T-helper 17 cell (primary cell): ENCODE results near the gene FBXL22. TPM values are rescaled to one million over a fixed set of nuclear protein-coding genes. Genes with fewer than 3 reads are reported as not detected.
A peak's percentile ranks its signal among the peaks of the same experiment; 100 is the strongest.

Source experiments
- ATAC-seq: fragments of 150-1000 bp; cut with Tn5 transposase; 2 replicates; pipeline ENCODE4 v1.10.0; 2021; ENCODE audit warnings: mild to moderate bottlenecking, moderate library complexity
- DNase-seq, 3 donors: peaks; one replicate each; pipeline versions ENCODE4 v3.0.0 to v3.0.0-alpha.2; 2020 to 2021
- H3K9me3 ChIP-seq: one replicate; pipeline ENCODE4 v1.7.0; 2013; ENCODE audit warnings: low read length, mild to moderate bottlenecking; ENCODE audit not compliant: control insufficient read depth, poor library complexity, severe bottlenecking
- H3K27ac Mint-ChIP-seq: one replicate; pipeline ENCODE4 v1.8.0; 2022; ENCODE audit warnings: mild to moderate bottlenecking, moderate library complexity, mixed read lengths
- H3K27me3 Mint-ChIP-seq: one replicate; pipeline ENCODE4 v1.8.0; 2022; ENCODE audit warnings: mixed read lengths
- H3K36me3 Mint-ChIP-seq: one replicate; pipeline ENCODE4 v1.8.0; 2022; ENCODE audit warnings: low read depth, mixed read lengths
- H3K4me1 Mint-ChIP-seq: one replicate; pipeline ENCODE4 v1.8.0; 2022; ENCODE audit warnings: mild to moderate bottlenecking, mixed read lengths
- H3K4me3 Mint-ChIP-seq: one replicate; pipeline ENCODE4 v1.8.0; 2022; ENCODE audit warnings: mild to moderate bottlenecking, moderate library complexity, mixed read lengths
- total RNA-seq, 4 donors: library from RNA in 2 of 4; stranded (reverse) in 2 of 4; gene quantifications; one replicate each; pipeline ENCODE4 v1.2.3 and lab custom pipeline; 2022 to 2026

The FBXL22 gene
- total RNA-seq, 2 donors from 2014 or later, result 0.81 to 1.1 TPM

DNA sequence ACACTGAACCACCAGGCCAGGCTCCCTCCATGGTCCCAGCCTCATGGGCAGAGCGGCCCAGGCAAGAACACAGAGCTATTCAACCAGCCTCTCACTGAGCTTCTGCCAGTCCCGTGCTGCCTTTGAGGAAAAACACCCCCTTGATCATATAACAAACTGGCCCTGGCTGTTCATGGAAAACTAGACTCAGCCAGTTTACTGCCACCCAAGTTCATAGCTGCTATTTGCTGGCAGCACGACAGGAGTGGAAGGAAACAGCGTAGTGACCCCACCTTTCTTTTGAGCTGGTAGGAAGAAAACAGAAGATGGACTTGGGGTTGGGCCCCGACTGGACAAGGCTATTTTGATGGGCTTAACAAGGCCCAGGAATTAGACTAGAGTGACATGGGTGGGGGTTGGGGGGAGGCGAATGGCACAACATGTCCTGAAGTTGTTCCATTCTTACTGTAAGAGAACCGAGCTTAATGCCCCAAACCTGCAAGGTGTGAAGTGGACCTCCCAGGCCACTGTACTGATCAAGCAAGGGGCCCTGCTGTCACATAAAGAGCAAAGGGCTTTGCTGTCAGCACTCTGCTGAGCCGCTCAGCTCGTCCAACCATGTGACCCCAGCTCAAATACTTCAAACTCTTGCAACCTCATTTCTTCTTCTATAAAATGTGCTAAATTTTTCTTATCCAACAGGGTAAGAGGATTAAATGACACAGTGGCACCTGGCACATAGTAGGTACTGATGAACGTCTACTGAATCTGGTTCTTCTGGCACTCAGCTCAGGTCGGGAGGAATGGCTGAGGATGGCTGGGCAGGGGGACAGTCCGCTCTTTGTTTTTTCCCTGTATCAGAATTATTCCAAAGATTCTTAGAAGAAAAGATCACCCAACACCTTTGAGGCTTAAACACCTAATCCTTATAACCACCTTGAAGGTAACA lies 1.6 kb downstream of the FBXL22 start:
- peaks cover 57% of the 10 kb centered on the region for H3K4me1 Mint-ChIP-seq
- no peaks in the 10 kb centered on the region for H3K27me3 Mint-ChIP-seq
- H3K9me3 ChIP-seq, result no peaks in the 10 kb centered on the region
- H3K27ac Mint-ChIP-seq, result peak overlapping the region; percentile 91
- no peaks in the 10 kb centered on the region for H3K36me3 Mint-ChIP-seq
- peak overlapping the region; percentile 92 for H3K4me3 Mint-ChIP-seq
- no peak for ATAC-seq
- DNase-seq, result no peak

DNA sequence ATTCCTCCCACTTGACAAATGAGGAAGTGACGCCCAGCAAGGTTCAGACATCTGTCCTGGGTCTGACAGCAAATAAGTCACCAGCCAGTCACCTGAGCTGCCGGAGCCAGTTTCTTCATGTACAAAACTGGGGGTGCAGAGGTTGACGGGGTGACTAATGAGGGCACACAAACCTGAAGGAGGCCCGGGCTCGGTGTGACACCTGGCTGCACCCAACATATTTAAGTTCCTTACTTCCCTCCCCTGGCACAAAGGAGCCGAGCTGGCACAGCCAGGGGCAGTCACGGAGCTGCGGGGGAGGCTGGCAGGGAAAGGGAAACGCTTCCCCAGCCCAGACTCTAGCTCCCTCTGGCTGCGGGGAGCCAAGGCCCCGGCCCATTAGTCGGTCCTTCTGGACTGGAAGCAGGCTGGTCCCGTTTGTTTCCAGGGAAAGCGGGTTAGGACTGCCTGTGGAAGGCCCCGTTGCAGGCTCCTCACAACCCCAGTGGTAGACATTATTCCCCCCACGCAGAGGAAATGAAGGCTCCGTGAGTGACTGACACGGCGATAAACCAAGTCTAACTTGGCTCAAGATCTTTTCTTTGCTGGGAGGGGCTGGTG lies 2.3 kb downstream of the FBXL22 start:
- DNase-seq (no peak), ATAC-seq (no peak)
- Mint-ChIP-seq H3K27ac (peak overlapping the region; percentile 91), H3K27me3 (no peaks in the 10 kb centered on the region), H3K4me1 (peaks cover 50% of the 10 kb centered on the region), H3K36me3 (no peaks in the 10 kb centered on the region), H3K4me3 (peak overlapping the region; percentile 92)
- no peaks in the 10 kb centered on the region for H3K9me3 ChIP-seq

DNA sequence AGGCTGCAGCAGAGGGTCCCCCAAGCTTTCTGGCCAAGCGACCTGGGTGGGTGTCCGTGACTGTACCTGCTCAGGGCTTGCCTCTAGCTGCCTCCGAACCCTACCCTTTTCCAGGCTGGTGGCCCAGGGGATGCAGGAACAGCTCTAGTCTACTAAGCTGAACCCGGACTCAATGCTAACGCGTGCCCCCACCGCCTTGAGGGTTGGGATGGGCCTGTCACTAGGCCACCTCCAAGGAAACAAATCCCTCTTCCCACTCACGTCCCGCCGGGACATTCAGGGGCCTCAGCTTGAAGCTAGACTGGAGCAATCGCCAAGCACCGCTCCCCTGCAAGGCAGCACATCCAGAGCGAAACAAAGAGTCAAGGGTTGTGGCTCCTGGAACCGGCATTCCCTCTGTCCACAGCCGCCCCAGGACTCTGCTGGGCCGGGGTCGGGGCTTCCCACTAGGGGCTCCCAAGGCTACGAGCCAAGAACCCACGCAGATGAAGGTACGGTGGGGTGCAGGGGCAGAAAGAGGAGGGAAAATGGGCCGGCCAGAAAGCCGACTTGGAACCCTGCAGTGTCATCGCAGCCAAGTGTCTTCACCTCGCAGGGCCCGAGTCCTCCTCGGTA lies 2.9 kb downstream of the FBXL22 start:
- H3K27me3 Mint-ChIP-seq, result no peaks in the 10 kb centered on the region
- no peaks in the 10 kb centered on the region for H3K36me3 Mint-ChIP-seq
- H3K9me3 ChIP-seq, result no peaks in the 10 kb centered on the region
- DNase-seq (no peak), ATAC-seq (peak; percentile 5)
- peak overlapping the region; percentile 91 for H3K27ac Mint-ChIP-seq
- peak overlapping the region; percentile 92 for H3K4me3 Mint-ChIP-seq
- H3K4me1 Mint-ChIP-seq, result peaks cover 46% of the 10 kb centered on the region

DNA sequence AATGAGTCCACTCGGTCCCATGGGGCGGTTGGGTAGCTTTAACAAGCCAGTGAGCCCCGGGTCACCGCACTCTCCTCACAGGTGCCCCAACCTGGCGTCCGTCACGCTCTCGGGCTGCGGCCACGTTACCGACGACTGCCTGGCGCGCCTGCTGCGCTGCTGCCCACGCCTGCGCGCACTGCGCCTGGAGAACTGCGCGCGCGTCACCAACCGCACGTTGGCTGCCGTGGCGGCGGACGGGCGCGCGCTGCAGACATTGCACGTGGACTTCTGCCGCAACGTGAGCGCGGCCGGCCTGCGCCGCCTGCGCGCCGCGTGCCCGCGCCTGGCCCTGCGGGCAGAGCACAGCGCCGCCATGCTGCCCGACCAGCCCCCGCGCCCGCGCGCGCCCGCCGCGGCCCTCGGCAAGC lies 3.4 kb downstream of the FBXL22 start:
- Mint-ChIP-seq H3K4me1 (peaks cover 48% of the 10 kb centered on the region), H3K27me3 (no peaks in the 10 kb centered on the region), H3K4me3 (peak overlapping the region; percentile 92), H3K27ac (peak overlapping the region; percentile 91), H3K36me3 (no peaks in the 10 kb centered on the region)
- peak; percentile 86 to 87 (median 86) for DNase-seq
- no peaks in the 10 kb centered on the region for H3K9me3 ChIP-seq
- ATAC-seq, result peak; percentile 83

DNA sequence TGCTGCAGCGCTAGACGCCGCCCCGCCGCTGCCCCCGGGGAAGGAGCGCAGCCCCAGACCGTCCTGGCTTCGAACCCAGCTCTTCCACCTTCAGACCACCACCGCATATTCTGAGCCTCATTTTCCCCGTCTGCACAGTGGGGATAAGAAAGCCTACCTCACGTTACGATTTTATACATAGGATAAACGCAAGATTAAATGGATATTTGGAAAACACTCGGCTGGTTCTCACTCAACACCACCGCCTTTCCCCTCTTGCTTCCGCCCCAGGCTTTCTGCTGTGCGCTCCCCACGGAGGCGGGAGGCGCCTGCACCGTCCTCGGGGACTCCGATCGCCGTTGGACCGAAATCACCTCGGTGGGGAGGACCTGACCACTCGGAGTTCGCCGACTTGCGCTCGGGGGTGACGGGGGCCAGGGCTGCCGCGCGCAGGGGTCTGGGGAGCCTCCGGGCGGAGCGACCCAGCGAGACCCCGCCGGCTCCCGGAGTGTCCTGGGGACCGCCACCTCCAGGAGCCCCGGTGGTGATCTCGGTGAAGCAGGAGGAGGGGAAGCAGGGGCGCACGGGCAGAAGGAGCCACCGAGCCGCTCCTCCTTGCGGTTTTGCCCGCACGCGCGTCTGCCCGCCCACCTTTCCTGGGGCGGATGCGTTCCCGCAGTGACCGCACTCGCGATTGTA lies 4.0 kb downstream of the FBXL22 start:
- no peaks in the 10 kb centered on the region for H3K9me3 ChIP-seq
- no peaks in the 10 kb centered on the region for H3K27me3 Mint-ChIP-seq
- peak overlapping the region; percentile 91 for H3K27ac Mint-ChIP-seq
- H3K4me3 Mint-ChIP-seq, result peak overlapping the region; percentile 92
- H3K36me3 Mint-ChIP-seq, result no peaks in the 10 kb centered on the region
- DNase-seq (peak; percentile 30 to 54 (median 34)), ATAC-seq (peak; percentile 21)
- peaks cover 47% of the 10 kb centered on the region for H3K4me1 Mint-ChIP-seq

DNA sequence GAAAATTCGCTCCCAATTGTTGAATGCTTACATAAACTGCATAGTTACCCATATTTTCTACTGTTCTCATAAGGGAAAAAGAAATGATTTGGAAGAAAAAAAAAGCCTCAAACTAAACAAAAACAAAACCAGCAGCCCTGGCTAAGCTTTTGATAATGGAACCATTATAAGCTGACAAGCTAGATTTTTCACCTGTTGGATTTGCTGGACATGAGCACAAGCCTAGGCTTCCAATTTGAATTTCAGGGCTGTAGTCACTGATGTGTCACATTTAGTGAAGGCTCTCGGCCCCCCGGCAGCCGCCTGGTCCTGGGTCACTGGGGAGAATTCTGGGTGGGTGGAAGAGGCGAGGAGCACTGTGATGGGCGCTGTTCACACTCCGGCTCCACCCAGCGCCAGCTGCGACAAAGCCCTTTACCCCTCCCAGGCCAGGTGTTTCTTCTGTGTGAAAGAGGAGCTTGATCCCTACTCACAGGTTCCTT lies 4.6 kb downstream of the FBXL22 start:
- H3K36me3 Mint-ChIP-seq, result no peaks in the 10 kb centered on the region
- no peaks in the 10 kb centered on the region for H3K9me3 ChIP-seq
- H3K4me3 Mint-ChIP-seq, result peak overlapping the region; percentile 92
- peak overlapping the region; percentile 91 for H3K27ac Mint-ChIP-seq
- ATAC-seq (no peak), DNase-seq (no peak)
- no peaks in the 10 kb centered on the region for H3K27me3 Mint-ChIP-seq
- peaks cover 45% of the 10 kb centered on the region for H3K4me1 Mint-ChIP-seq

DNA sequence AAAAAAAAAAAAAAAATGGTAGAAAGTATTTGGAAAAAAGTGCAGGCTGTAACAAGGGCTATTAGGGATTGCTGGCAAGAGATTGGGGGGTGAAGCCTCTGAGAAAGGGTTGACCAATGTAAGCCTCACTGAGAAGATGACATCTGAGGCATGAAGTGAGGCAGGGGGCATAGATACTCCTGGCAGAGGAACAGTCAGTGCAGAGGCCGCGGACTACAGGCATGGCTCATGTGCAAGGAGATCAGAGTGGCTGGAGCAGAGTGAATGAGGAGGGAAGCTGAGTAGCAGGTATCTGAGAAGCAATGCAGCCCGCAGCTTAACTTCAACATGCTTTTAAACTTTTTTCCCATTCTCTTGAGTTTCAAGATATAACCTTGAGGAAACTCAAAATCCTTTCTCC lies 5.4 kb downstream of the FBXL22 start:
- Mint-ChIP-seq H3K27ac (peak overlapping the region; percentile 91), H3K27me3 (no peaks in the 10 kb centered on the region), H3K4me3 (peak overlapping the region; percentile 53), H3K36me3 (no peaks in the 10 kb centered on the region), H3K4me1 (peaks cover 42% of the 10 kb centered on the region)
- DNase-seq (no peak), ATAC-seq (no peak)
- H3K9me3 ChIP-seq, result no peaks in the 10 kb centered on the region

DNA sequence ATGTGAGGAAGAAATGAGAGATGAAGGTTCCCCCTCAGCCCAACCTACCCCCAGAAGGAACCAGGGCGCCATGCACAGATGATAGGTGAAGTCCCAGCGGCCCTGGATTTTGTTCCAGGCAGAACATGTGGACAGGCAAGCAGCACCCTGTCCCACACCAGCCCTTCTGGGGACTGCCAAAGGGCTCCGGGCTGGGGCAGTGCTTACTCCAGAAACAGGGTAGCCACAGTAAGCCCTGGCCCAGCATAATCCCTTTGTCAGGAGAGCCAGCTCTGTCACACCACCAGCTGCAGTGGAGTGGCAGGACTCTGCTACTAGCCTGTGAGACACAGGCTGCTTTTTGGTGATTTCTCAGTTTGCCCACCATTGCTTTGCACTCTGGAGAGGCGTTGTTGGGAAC lies 6.3 kb downstream of the FBXL22 start:
- Mint-ChIP-seq H3K36me3 (peaks cover 3% of the 10 kb centered on the region), H3K4me1 (peaks cover 42% of the 10 kb centered on the region), H3K27me3 (no peaks in the 10 kb centered on the region), H3K4me3 (no peak overlapping the region), H3K27ac (peak overlapping the region; percentile 91)
- ATAC-seq (no peak), DNase-seq (no peak)
- no peaks in the 10 kb centered on the region for H3K9me3 ChIP-seq

DNA sequence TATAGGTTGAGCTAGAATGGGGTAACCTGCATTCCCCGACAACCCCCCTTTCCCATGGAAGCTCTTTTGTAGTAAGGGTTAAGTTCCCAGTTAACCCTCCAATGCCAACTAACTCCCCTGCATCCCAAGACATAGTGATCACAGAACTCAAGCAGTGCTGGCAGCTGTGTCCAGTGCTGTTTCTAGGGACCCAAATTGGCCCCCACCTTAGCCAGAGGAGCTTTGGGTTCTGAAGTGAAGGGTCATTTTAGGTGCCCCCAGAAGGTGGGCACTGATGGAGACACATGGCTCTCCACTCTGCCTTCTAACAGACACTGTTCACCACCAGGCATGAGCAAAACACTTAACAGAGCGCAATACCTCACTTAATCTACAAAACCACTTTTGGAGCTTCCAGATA lies 7.1 kb downstream of the FBXL22 start:
- H3K36me3 Mint-ChIP-seq, result peaks cover 3% of the 10 kb centered on the region
- H3K27ac Mint-ChIP-seq, result peak overlapping the region; percentile 91
- DNase-seq (no peak), ATAC-seq (no peak)
- H3K4me1 Mint-ChIP-seq, result peaks cover 42% of the 10 kb centered on the region
- peak overlapping the region; percentile 59 for H3K4me3 Mint-ChIP-seq
- H3K9me3 ChIP-seq, result no peaks in the 10 kb centered on the region
- no peaks in the 10 kb centered on the region for H3K27me3 Mint-ChIP-seq

DNA sequence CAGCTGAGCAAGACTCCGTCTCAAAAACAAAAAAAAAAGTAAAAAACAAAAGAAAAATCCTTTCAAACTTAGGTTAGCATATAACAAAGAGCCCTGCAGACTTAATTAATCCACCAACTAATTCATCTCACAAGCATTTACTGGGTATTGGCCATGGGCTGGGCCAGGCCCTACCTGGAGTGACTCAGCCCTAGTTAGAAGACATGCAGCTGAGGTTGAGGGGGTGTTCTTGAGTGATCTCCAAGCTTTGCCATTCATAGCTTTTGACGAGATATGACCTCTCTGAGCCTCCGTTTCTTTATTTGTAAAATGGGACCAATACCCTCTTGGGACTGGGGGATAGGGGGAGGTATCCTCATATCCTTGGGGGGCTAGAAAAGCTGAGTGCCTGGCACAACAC lies 7.8 kb downstream of the FBXL22 start:
- no peaks in the 10 kb centered on the region for H3K27me3 Mint-ChIP-seq
- DNase-seq, result no peak
- H3K27ac Mint-ChIP-seq, result peak overlapping the region; percentile 91
- no peaks in the 10 kb centered on the region for H3K9me3 ChIP-seq
- H3K36me3 Mint-ChIP-seq, result peaks cover 3% of the 10 kb centered on the region
- no peak for ATAC-seq
- peaks cover 39% of the 10 kb centered on the region for H3K4me1 Mint-ChIP-seq
- peak overlapping the region; percentile 21 for H3K4me3 Mint-ChIP-seq

DNA sequence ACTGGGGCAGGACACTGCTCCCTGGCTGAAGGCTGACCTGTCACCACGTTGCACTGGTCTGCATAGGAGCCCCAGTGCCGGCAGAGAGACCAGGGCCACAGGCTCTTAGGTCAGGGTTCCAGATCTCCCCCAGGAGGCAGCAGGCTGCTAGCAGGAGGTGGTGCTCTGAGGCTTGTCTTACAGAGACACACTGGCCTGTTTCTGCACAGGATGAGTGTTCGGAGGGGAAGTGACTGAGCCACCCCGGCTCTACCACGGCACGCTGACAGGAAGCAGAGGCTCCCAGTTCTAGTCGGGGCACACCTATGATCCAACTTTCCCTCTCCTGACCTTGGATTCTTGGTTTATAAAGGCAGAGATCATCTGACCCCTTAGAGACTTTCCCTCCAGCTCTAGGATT lies 8.6 kb downstream of the FBXL22 start:
- DNase-seq, result peak in 2 of 3 donors; percentile 19 to 36
- no peaks in the 10 kb centered on the region for H3K27me3 Mint-ChIP-seq
- H3K4me1 Mint-ChIP-seq, result peaks cover 45% of the 10 kb centered on the region
- ATAC-seq, result peak; percentile 55
- peaks cover 3% of the 10 kb centered on the region for H3K36me3 Mint-ChIP-seq
- H3K27ac Mint-ChIP-seq, result peak overlapping the region; percentile 91
- no peaks in the 10 kb centered on the region for H3K9me3 ChIP-seq
- H3K4me3 Mint-ChIP-seq, result peak overlapping the region; percentile 63

DNA sequence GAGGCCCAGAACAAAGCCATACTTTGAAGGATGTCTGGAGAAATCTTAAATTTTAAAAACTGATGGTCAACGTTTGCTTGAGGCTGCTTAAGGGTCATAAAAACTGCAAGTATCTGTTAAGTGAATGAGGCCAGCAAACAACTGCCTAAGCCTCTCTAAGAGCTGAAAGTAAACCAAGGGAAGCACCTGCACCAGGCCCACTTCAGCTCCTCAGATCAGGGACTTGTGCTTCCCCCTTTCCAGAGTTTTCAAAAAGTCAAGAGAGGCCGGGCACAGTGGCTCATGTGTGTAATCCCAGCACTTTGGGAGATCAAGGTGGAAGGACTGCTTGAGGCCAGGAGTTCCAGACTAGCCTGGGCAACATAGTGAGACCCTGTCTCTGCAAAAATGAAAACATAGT lies 9.1 kb downstream of the FBXL22 start:
- peak overlapping the region; percentile 91 for H3K27ac Mint-ChIP-seq
- peaks cover 50% of the 10 kb centered on the region for H3K4me1 Mint-ChIP-seq
- no peaks in the 10 kb centered on the region for H3K9me3 ChIP-seq
- no peaks in the 10 kb centered on the region for H3K27me3 Mint-ChIP-seq
- ATAC-seq (no peak), DNase-seq (no peak)
- peaks cover 3% of the 10 kb centered on the region for H3K36me3 Mint-ChIP-seq
- no peak overlapping the region for H3K4me3 Mint-ChIP-seq

DNA sequence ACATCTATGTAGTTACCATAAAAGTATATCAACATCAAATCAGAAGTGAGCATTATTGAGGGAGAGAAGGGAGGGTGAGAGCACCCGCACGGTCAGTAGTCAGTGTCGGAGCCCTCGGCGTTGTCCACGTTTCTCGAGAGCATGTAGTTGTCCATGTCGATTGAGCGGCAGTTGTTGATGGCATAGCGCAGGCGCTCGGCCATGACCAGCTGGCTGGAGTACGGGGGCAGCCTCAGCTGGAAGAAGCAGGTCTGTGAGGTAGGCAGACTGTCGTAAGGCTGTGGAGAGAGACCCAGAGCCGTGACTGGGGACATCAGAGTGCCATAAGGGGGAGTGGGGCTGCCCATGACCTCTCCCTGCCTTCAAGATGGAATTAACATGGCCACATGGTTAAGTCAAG lies 11.8 kb downstream of the FBXL22 start:
- ATAC-seq, result no peak
- H3K9me3 ChIP-seq, result no peaks in the 10 kb centered on the region
- H3K27me3 Mint-ChIP-seq, result no peaks in the 10 kb centered on the region
- peaks cover 36% of the 10 kb centered on the region for H3K4me1 Mint-ChIP-seq
- DNase-seq, result no peak
- H3K4me3 Mint-ChIP-seq, result no peak overlapping the region
- peak overlapping the region; percentile 98 for H3K27ac Mint-ChIP-seq
- H3K36me3 Mint-ChIP-seq, result peaks cover 3% of the 10 kb centered on the region
